Parathyroid adenoma (tissue), 2 donors: Measurements from ENCODE around the gene KANK4.

ENCODE experiments used
- H2AFZ ChIP-seq: fragments of 300-600 bp; sonication (generic); one replicate; pipeline ENCODE4 v1.7.0; 2017; ENCODE audit warnings: antibody characterized with exemption, mild to moderate bottlenecking
- H3K27ac ChIP-seq: fragments of 300-600 bp; sonication (generic); one replicate; pipeline ENCODE4 v1.7.0; 2017
- H3K27me3 ChIP-seq: fragments of 300-600 bp; sonication (generic); one replicate; pipeline ENCODE4 v1.7.0; 2017; ENCODE audit warnings: low read length; ENCODE audit not compliant: control insufficient read depth, insufficient read depth
- H3K36me3 ChIP-seq: fragments of 300-600 bp; sonication (generic); one replicate; pipeline ENCODE4 v1.7.0; 2017; ENCODE audit warnings: low read length; ENCODE audit not compliant: control insufficient read depth, insufficient read depth
- H3K4me1 ChIP-seq: fragments of 300-600 bp; sonication (generic); one replicate; pipeline ENCODE4 v1.7.0; 2017; ENCODE audit warnings: control low read depth
- H3K4me2 ChIP-seq: fragments of 300-600 bp; sonication (generic); one replicate; pipeline ENCODE4 v1.7.0; 2017; ENCODE audit warnings: low read length
- H3K4me3 ChIP-seq: fragments of 300-600 bp; sonication (generic); one replicate; pipeline ENCODE4 v1.7.0; 2017; ENCODE audit warnings: low read depth, low read length
- H3K79me2 ChIP-seq: fragments of 300-600 bp; sonication (generic); one replicate; pipeline ENCODE4 v1.7.0; 2017; ENCODE audit warnings: control low read depth
- H3K9ac ChIP-seq: fragments of 300-600 bp; sonication (generic); one replicate; pipeline ENCODE4 v1.7.0; 2017; ENCODE audit warnings: mild to moderate bottlenecking
- H3K9me3 ChIP-seq: fragments of 300-600 bp; sonication (generic); one replicate; pipeline ENCODE4 v1.7.0; 2017; ENCODE audit warnings: low read length; ENCODE audit not compliant: control insufficient read depth
- CTCF ChIP-seq: fragments of 300-600 bp; sonication (generic); IDR thresholded peaks from one replicate; pipeline ENCODE4 v1.7.0; 2017; ENCODE audit warnings: antibody characterized with exemption, mild to moderate bottlenecking
- donor health status: primary hyperparathyroidism.

KANK4 gene

GRCh38 chr1:62308606-62309005 lies 10.6 kb downstream of the KANK4 start:
- Histone ChIP-seq H3K27ac (no peak overlapping the region), H3K36me3 (no peaks in the 10 kb centered on the region), H3K27me3 (no peaks in the 10 kb centered on the region), H3K9ac (no peak overlapping the region), H3K9me3 (no peaks in the 10 kb centered on the region), H3K4me2 (no peak overlapping the region), H2AFZ (no peak overlapping the region), H3K4me1 (no peaks in the 10 kb centered on the region), H3K79me2 (no peaks in the 10 kb centered on the region), H3K4me3 (no peak overlapping the region)
- TF ChIP-seq CTCF = no peak

DNA sequence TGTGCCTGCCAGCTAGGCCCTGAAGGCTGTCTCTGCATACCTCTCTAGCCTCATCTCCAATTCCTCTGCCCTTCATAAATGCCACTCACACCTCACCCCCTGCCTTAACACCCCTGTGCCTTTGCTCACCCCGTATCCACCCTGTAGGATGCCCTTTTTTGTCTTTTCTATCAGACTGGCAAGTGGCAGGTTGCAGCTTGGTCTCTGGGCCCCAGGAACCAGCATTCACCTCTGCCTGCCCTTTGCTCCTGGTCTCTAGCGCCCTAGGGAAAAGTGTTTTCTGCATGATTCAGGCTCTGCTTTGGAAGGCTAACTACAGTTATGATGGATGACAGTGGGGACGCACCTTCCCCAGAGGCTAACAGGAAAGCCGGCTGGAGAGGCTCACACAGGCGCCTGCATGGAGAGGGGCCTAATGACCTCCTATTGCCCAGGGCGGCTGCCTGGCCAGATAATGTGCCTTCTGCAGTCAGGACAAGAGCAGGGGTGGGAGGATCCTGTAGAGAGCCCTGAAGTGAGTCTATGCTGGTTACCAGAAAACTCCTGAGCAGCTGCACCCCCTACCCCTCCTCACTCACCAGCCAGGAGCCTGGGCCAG lies 11.2 kb downstream of the KANK4 start:
- TF ChIP-seq CTCF = no peak

GRCh38 chr1:62307446-62307845 lies 11.8 kb downstream of the KANK4 start:
- Histone ChIP-seq H3K36me3 (no peaks in the 10 kb centered on the region), H2AFZ (no peak overlapping the region), H3K4me3 (no peak overlapping the region), H3K27me3 (no peaks in the 10 kb centered on the region), H3K4me1 (no peaks in the 10 kb centered on the region), H3K4me2 (no peak overlapping the region), H3K27ac (no peak overlapping the region), H3K9ac (no peak overlapping the region), H3K9me3 (no peaks in the 10 kb centered on the region), H3K79me2 (no peaks in the 10 kb centered on the region)
- TF ChIP-seq CTCF = no peak

More for the DNA sequence above, 11.2 kb downstream of the KANK4 start:
- no peaks in the 10 kb centered on the region for H3K9me3 ChIP-seq
- H3K9ac ChIP-seq = no peak overlapping the region
- no peak overlapping the region for H2AFZ ChIP-seq
- H3K36me3 ChIP-seq = no peaks in the 10 kb centered on the region
- H3K27me3 ChIP-seq = no peaks in the 10 kb centered on the region
- H3K79me2 ChIP-seq = no peaks in the 10 kb centered on the region
- H3K27ac ChIP-seq = no peak overlapping the region
- H3K4me2 ChIP-seq = no peak overlapping the region
- no peak overlapping the region for H3K4me3 ChIP-seq
- H3K4me1 ChIP-seq = no peaks in the 10 kb centered on the region

- no peaks in the 10 kb centered on the region for H3K27me3 ChIP-seq
- H3K9me3 ChIP-seq = no peaks in the 10 kb centered on the region
- H3K9ac ChIP-seq = no peak overlapping the region
- H3K36me3 ChIP-seq = no peaks in the 10 kb centered on the region
- no peak overlapping the region for H2AFZ ChIP-seq
- H3K4me3 ChIP-seq = no peak overlapping the region
- no peak overlapping the region for H3K4me2 ChIP-seq
- no peaks in the 10 kb centered on the region for H3K4me1 ChIP-seq
- TF ChIP-seq CTCF = no peak
- H3K79me2 ChIP-seq = no peaks in the 10 kb centered on the region
- no peak overlapping the region for H3K27ac ChIP-seq
Observed at GRCh38 chr1:62306065-62306464, 13.2 kb downstream of the KANK4 start.

DNA sequence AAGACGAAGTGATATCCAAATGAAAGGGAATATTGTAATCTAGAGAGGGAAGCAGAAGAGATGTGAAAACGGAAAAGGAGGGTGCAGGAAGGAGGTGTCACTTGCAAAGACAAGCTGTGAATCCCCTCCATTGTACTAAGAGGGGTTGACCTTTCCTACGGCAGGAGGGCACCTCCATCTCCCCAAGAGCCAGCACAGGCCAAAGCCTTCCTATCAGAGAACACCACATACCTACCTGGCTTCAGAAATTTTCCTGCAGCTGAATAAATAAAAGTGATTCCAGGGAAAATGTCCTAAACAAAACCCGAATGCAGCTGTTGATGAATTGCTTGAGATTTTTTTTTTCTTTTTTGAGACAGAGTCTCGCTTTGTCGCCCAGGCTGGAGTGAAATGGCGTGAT lies 14.3 kb downstream of the KANK4 start:
- no peaks in the 10 kb centered on the region for H3K4me1 ChIP-seq
- H3K9ac ChIP-seq = no peak overlapping the region
- no peak overlapping the region for H3K27ac ChIP-seq
- no peak overlapping the region for H3K4me3 ChIP-seq
- TF ChIP-seq CTCF = no peak
- no peaks in the 10 kb centered on the region for H3K27me3 ChIP-seq
- H3K79me2 ChIP-seq = no peaks in the 10 kb centered on the region
- no peak overlapping the region for H3K4me2 ChIP-seq
- H2AFZ ChIP-seq = no peak overlapping the region
- H3K36me3 ChIP-seq = no peaks in the 10 kb centered on the region
- no peaks in the 10 kb centered on the region for H3K9me3 ChIP-seq
